ENCODE results near the gene SCAMP3. TPM values are rescaled to one million over a fixed set of nuclear protein-coding genes. Genes with fewer than 3 reads are reported as not detected.

SCAMP3 gene
- total and polyA plus RNA-seq, 10 of the 15 experiments (the other 5 are each of a cell fraction or from before 2014, with no cell fraction given), result 17.2 to 133 (median 87.3) TPM

- 89% methylated on average over 6 of the region's 6 CpGs for WGBS (ENCODE audit: insufficient coverage, insufficient replicate concordance, low lambda C conversion rate, missing lambda C conversion rate)
Observed at GRCh38 chr1:155266553-155266952, 4.4 kb upstream of the SCAMP3 start.

DNA sequence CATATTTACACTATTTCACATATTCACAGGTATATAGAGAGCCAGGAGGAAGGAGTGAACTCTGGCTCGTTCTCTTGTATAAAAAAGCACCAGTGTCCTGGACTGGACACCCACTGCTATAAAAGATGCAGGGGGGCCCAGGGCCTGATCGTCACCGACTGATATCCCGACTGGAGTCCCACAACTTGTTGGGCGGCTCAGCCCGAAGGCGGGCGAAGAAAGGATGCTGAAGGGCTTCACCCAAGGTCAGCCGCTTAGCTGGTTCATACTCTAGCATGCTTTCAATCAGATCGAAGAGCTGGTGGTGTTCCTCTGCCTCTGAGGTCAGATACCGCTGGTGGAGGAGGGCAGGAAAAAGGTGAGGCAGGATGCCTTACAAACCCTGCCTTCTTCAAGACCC is 907 bp upstream of the SCAMP3 start:
- Histone ChIP-seq H3K4me2 (ENCODE audit: control insufficient read depth, insufficient read depth) (no peak overlapping the region), H2AFZ (ENCODE audit: control insufficient read depth, low read depth, low read length) (no peak overlapping the region)
- WGBS (ENCODE audit: insufficient coverage, insufficient replicate concordance, low lambda C conversion rate, missing lambda C conversion rate), result 94% methylated on average over 11 of the region's 11 CpGs

More at GRCh38 chr1:155266553-155266952, 4.4 kb upstream of the SCAMP3 start:
- intact Hi-C loops (cut with micrococcal nuclease; ENCODE audit: unreplicated experiment), result no loop called here
- ChIA-PET POLR2A (interaction anchor here (0.6 to 1.1 kb wide), 5 partner anchors 10 to 334 kb away, joined by 3 to 8 read pairs (median 3); no protein-coding TSS in a partner anchor), RAD21 (ENCODE audit: unreplicated experiment) (interaction anchor here (0.5 to 2.2 kb wide), 3 partner anchors 16 to 551 kb away, joined by 3 to 10 read pairs (median 4); partner anchors contain the start of gene FDPS), SMC1A (ENCODE audit: uncharacterized antibody, unreplicated experiment) (interaction anchor here (0.6 to 1.7 kb wide), 2 partner anchors 16 to 206 kb away, joined by 3 to 6 read pairs; no protein-coding TSS in a partner anchor), CTCF (interaction anchor here (0.7 to 5.7 kb wide), 5 partner anchors 10 to 225 kb away, joined by 3 to 51 read pairs (median 3); no protein-coding TSS in a partner anchor)
- H3K27me3 ChIP-seq (replicated peaks in 1 of 2; ENCODE audit: control insufficient read depth in 2 of 2, insufficient read depth in 2 of 2, low read length in 1 of 2), result no peaks in the 10 kb centered on the region
- H3K9ac ChIP-seq (ENCODE audit: control insufficient read depth, insufficient read depth, low read length), result no peak overlapping the region
- in situ Hi-C loops (cut with MboI), result no loop called here
- H3K79me2 ChIP-seq (ENCODE audit: control insufficient read depth, insufficient read depth, low read length), result peaks cover 16% of the 10 kb centered on the region
- H3K36me3 ChIP-seq (ENCODE audit: control insufficient read depth in 2 of 2, insufficient read depth in 2 of 2, low read length in 1 of 2), result peaks cover 36 to 37% of the 10 kb centered on the region in 2 experiments
- no peak for FAIRE-seq
- TF ChIP-seq KLF5 (IDR thresholded peaks at IDR 0.05; ENCODE audit: partially characterized antibody) (no peak), POU2F2 (IDR thresholded peaks at IDR 0.05; ENCODE audit: borderline replicate concordance, low read depth, low read length) (no peak)
- no peaks in the 10 kb centered on the region for H4K20me1 ChIP-seq (ENCODE audit: control insufficient read depth, insufficient read depth)
- no TSS peak for BruUV-seq (replicated peaks)
- no peaks in the 10 kb centered on the region for H3K9me3 ChIP-seq (replicated peaks; ENCODE audit: control insufficient read depth, insufficient read depth, low read length)
- H2AFZ ChIP-seq (ENCODE audit: control insufficient read depth, low read depth, low read length), result no peak overlapping the region
- DNase-seq (ENCODE audit: low read depth, low spot score), result no peak
- H3K27ac ChIP-seq (ENCODE audit: control insufficient read depth, insufficient read depth), result no peak overlapping the region
- no peak overlapping the region for H3K4me3 ChIP-seq
- H3K4me2 ChIP-seq (ENCODE audit: control insufficient read depth, insufficient read depth), result no peak overlapping the region
- H3K4me1 ChIP-seq (ENCODE audit: control insufficient read depth, insufficient read depth, low read length), result no peaks in the 10 kb centered on the region
- no peak for ATAC-seq

More for the DNA sequence above, 907 bp upstream of the SCAMP3 start:
- Histone ChIP-seq H3K27ac (ENCODE audit: control insufficient read depth, insufficient read depth) (no peak overlapping the region; the same call in 1 of the 2 replicates), H3K27me3 (replicated peaks in 1 of 2; ENCODE audit: control insufficient read depth in 2 of 2, insufficient read depth in 2 of 2, low read length in 1 of 2) (no peaks in the 10 kb centered on the region), H3K36me3 (ENCODE audit: control insufficient read depth in 2 of 2, insufficient read depth in 2 of 2, low read length in 1 of 2) (peaks cover 18 to 24% of the 10 kb centered on the region in 2 experiments; a peak in 3 of 4 replicates), H3K9ac (ENCODE audit: control insufficient read depth, insufficient read depth, low read length) (no peak overlapping the region), H3K4me3 (no peak overlapping the region), H4K20me1 (ENCODE audit: control insufficient read depth, insufficient read depth) (no peaks in the 10 kb centered on the region), H3K9me3 (replicated peaks; ENCODE audit: control insufficient read depth, insufficient read depth, low read length) (no peaks in the 10 kb centered on the region), H3K4me1 (ENCODE audit: control insufficient read depth, insufficient read depth, low read length) (peaks cover 7% of the 10 kb centered on the region), H3K79me2 (ENCODE audit: control insufficient read depth, insufficient read depth, low read length) (peaks cover 20% of the 10 kb centered on the region)
- CTCF ChIA-PET, result interaction anchor here (1.2 to 5.7 kb wide), 2 partner anchors 9 to 12 kb away, joined by 3 to 51 read pairs; no protein-coding TSS in a partner anchor
- in situ Hi-C loops (cut with MboI) (no loop called here), intact Hi-C loops (cut with micrococcal nuclease; ENCODE audit: unreplicated experiment) (no loop called here)
- POLR2A ChIA-PET, result interaction anchor here (0.7 to 1.6 kb wide), 4 partner anchors 9 to 53 kb away, joined by 3 to 5 read pairs (median 4); partner anchors contain the start of gene CLK2
- no peak for ATAC-seq
- RAD21 ChIA-PET (ENCODE audit: unreplicated experiment), result no interaction called here
- no peak for FAIRE-seq
- SMC1A ChIA-PET (ENCODE audit: uncharacterized antibody, unreplicated experiment), result interaction anchor here (1.3 kb wide), 1 partner anchor 9 kb away, joined by 11 read pairs; the partner anchor contains the start of gene CLK2
- TF ChIP-seq NFIC (IDR thresholded peaks at IDR 0.05; ENCODE audit: low read depth, low read length) (no peak), ZNF24 (IDR thresholded peaks at IDR 0.05) (no peak), NR2F1 (conservative IDR thresholded peaks at IDR 0.05) (no peak), LARP7 (IDR thresholded peaks at IDR 0.05) (no peak)
- no peak for DNase-seq (ENCODE audit: low read depth, low spot score)
- no TSS peak for BruUV-seq (replicated peaks)

Data from GM12878 (cell line).